GM21515 (cell line): ENCODE data around the gene SALL1.

Experiments
- ATAC-seq: cut with Tn5 transposase; IDR thresholded peaks from one replicate; pipeline ENCODE4 v1.9.1; 2021; ENCODE audit not compliant: unreplicated experiment

Gene SALL1

GRCh38 chr16:51157698-51158097 lies 6.6 kb upstream of the SALL1 start:
- ATAC-seq, result no peak

GRCh38 chr16:51156807-51157200 lies 5.7 kb upstream of the SALL1 start:
- no peak for ATAC-seq

- ATAC-seq, result no peak
These were observed 5.0 kb upstream of the SALL1 start for GRCh38 chr16:51155820-51156806.

- no peak for ATAC-seq
These were observed 4.1 kb upstream of the SALL1 start for GRCh38 chr16:51155199-51155607.

- no peak for ATAC-seq
These were observed 3.5 kb upstream of the SALL1 start for GRCh38 chr16:51154271-51155171.

GRCh38 chr16:51153577-51154031 lies 2.5 kb upstream of the SALL1 start:
- no peak for ATAC-seq

GRCh38 chr16:51152691-51153576 lies 1.9 kb upstream of the SALL1 start:
- ATAC-seq, result no peak

- ATAC-seq, result no peak
These were observed 1.0 kb upstream of the SALL1 start for GRCh38 chr16:51151961-51152663.

GRCh38 chr16:51151435-51151960 lies 428 bp upstream of the SALL1 start:
- ATAC-seq, result no peak

GRCh38 chr16:51150165-51150887 lies 744 bp downstream of the SALL1 start:
- ATAC-seq, result no peak

GRCh38 chr16:51149721-51150164 lies 1.3 kb downstream of the SALL1 start:
- no peak for ATAC-seq

- ATAC-seq, result no peak
These were observed 1.8 kb downstream of the SALL1 start for GRCh38 chr16:51149251-51149661.

GRCh38 chr16:51148678-51149228 lies 2.3 kb downstream of the SALL1 start:
- ATAC-seq, result no peak

- no peak for ATAC-seq
These were observed 3.0 kb downstream of the SALL1 start for GRCh38 chr16:51147776-51148677.

GRCh38 chr16:51146256-51146924 lies 4.7 kb downstream of the SALL1 start:
- no peak for ATAC-seq

GRCh38 chr16:51144203-51144602 lies 6.9 kb downstream of the SALL1 start:
- no peak for ATAC-seq
